GM23248 (cell line): ENCODE data around the gene ZNF384. TPM values are rescaled to one million over a fixed set of nuclear protein-coding genes. Genes with fewer than 3 reads are reported as not detected.

ENCODE experiments used
- DNase-seq: peaks from one replicate; pipeline ENCODE4 v3.0.0-alpha.2; 2015
- H2AFZ ChIP-seq: fragments of 200-600 bp; sonication (generic); 2 replicates; pipeline ENCODE4 v1.6.1; 2016; ENCODE audit warnings: antibody characterized with exemption
- H3F3A ChIP-seq: fragments of 200-600 bp; sonication (generic); 2 replicates; pipeline ENCODE4 v1.6.1; 2016; ENCODE audit warnings: mild to moderate bottlenecking, antibody characterized with exemption, mixed run types; ENCODE audit not compliant: insufficient read depth
- H3K27ac ChIP-seq: fragments of 200-600 bp; sonication (generic); 2 replicates; pipeline ENCODE4 v1.5.1; 2016; ENCODE audit warnings: mild to moderate bottlenecking
- H3K27me3 ChIP-seq: fragments of 200-600 bp; sonication (generic); replicated peaks from 2 replicates; pipeline ENCODE4 v1.6.1; 2016; ENCODE audit warnings: mild to moderate bottlenecking; ENCODE audit not compliant: insufficient read depth
- H3K36me3 ChIP-seq: fragments of 200-600 bp; sonication (generic); 2 replicates; pipeline ENCODE4 v1.6.1; 2016; ENCODE audit warnings: low read depth, mild to moderate bottlenecking
- H3K4me1 ChIP-seq: fragments of 200-600 bp; sonication (generic); 2 replicates; pipeline ENCODE4 v1.6.1; 2016; ENCODE audit warnings: mild to moderate bottlenecking; ENCODE audit not compliant: insufficient read depth
- H3K4me2 ChIP-seq: fragments of 200-600 bp; sonication (generic); one replicate; pipeline ENCODE4 v1.6.1; 2016; ENCODE audit warnings: mild to moderate bottlenecking; ENCODE audit not compliant: unreplicated experiment
- H3K4me3 ChIP-seq: fragments of 200-600 bp; sonication (generic); 2 replicates; pipeline ENCODE4 v1.5.1; 2016; ENCODE audit warnings: mild to moderate bottlenecking
- H3K79me2 ChIP-seq: fragments of 200-600 bp; sonication (generic); 2 replicates; pipeline ENCODE4 v1.6.1; 2016; ENCODE audit warnings: mild to moderate bottlenecking; ENCODE audit not compliant: insufficient read depth
- H3K9ac ChIP-seq: fragments of 200-600 bp; sonication (generic); 2 replicates; pipeline ENCODE4 v1.6.1; 2016; ENCODE audit warnings: mild to moderate bottlenecking
- H3K9me2 ChIP-seq: fragments of 200-600 bp; sonication (generic); 2 replicates; pipeline ENCODE4 v1.6.1; 2016; ENCODE audit warnings: mixed run types, mild to moderate bottlenecking, moderate library complexity; ENCODE audit not compliant: insufficient read depth
- H3K9me3 ChIP-seq: fragments of 200-600 bp; sonication (generic); one replicate; pipeline ENCODE4 v1.6.1; 2017; ENCODE audit warnings: low read depth
- H4K20me1 ChIP-seq: fragments of 200-600 bp; sonication (generic); 2 replicates; pipeline ENCODE4 v1.6.0; 2016; ENCODE audit not compliant: insufficient read depth
- EZH2 ChIP-seq: fragments of 200-600 bp; sonication (generic); IDR thresholded peaks from 2 replicates; pipeline ENCODE4 v1.6.1; 2018; ENCODE audit warnings: antibody characterized with exemption, mild to moderate bottlenecking; ENCODE audit not compliant: insufficient read depth, poor library complexity, severe bottlenecking
- EZH2phosphoT487 ChIP-seq: fragments of 200-600 bp; sonication (generic); IDR thresholded peaks from 2 replicates; pipeline ENCODE4 v1.6.1; 2018; ENCODE audit warnings: antibody characterized with exemption, moderate library complexity, mild to moderate bottlenecking, low read depth; ENCODE audit not compliant: insufficient read depth
- WGBS, 2 experiments: methylation state at CpG; one replicate each; pipeline ENCODE4 v1.1.6; 2015 to 2017; ENCODE audit warnings: low lambda C conversion rate in 2 of 2, low coverage in 1 of 2; ENCODE audit errors: missing lambda C conversion rate in 2 of 2; 5-methylcytosine and 5-hydroxymethylcytosine counted together
- in situ Hi-C: fragments of 300-500 bp; cut with MboI; formaldehyde crosslinking; loops from 2 replicates; pipeline ENCODE4 v1.15.0; 2020
- polyA plus RNA-seq: library from polyadenylated mRNA; unstranded; fragments of >200 nt; fragmentation: Nextera tagmentation; extraction: Ambion mirVana; gene quantifications from 2 replicates; pipeline ENCODE4 v1.2.1, GENCODE V29; 2016
- total RNA-seq: library from RNA; depleted of rRNA; stranded (reverse); fragments of >200 nt; shearing (Covaris generic); gene quantifications from 2 replicates; pipeline ENCODE4 v1.2.3, GENCODE V29; 2014

ZNF384 gene
- total and polyA plus RNA-seq, 2 experiments from 2014 or later = 26.0 to 26.2 TPM

DNA sequence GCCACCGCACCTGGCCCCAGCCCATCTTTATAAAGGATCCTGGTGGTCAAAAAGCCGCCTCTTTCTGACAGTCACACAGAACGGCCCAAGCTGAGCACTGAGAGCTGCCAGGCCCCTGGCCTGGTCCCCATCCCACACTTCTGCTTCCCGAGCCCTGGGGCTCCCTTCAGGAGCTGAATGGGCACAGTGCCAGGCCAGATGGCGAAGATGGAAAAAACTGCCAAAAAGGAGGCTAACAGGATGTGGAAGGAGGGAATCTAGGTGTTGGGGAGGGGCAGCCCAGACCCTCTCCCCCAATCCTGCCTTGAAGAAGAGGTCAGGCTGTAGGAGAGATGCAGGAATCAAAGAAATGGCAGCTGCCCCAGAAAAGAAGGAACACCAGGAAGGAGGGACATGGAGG is 58.4 kb downstream of the ZNF384 start:
- Histone ChIP-seq H3K27ac (no peak overlapping the region), H3K27me3 (no peaks in the 10 kb centered on the region), H3K9ac (no peak overlapping the region), H3K9me2 (no peaks in the 10 kb centered on the region), H3K4me2 (no peak overlapping the region), H3K79me2 (no peaks in the 10 kb centered on the region), H4K20me1 (no peaks in the 10 kb centered on the region), H3K4me3 (no peak overlapping the region), H3K36me3 (no peaks in the 10 kb centered on the region), H3K9me3 (no peaks in the 10 kb centered on the region), H3F3A (no peaks in the 10 kb centered on the region), H2AFZ (no peak overlapping the region), H3K4me1 (peaks cover 2% of the 10 kb centered on the region; the same call in 1 of the 2 replicates)
- TF ChIP-seq EZH2 (no peak), EZH2phosphoT487 (no peak)
- DNase-seq = no peak
- in situ Hi-C loops = no loop called here
- 34 to 36% methylated on average over 5 of the region's 5 CpGs for WGBS, 2 experiments

DNA sequence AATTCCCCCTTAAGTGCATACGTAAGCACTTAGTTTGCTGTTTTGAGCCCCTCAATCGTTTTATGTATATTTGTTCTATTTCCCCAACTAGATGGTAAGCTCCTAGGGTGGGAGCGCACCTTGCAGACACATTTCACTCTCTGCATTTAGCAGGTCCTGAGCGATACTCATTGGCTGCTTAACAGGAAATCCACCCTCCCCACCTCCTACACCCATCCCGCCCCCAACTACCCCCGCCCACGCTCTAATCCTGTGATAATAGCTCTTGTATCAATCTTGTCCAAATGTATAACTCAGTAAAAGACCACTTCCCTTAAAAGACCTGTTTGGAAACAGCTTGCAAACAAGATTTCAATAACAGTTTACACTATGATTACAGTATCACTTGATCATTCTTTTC is 61.6 kb downstream of the ZNF384 start:
- H3K4me3 ChIP-seq = no peak overlapping the region
- WGBS, 2 experiments = 66 to 69% methylated on average over 5 to 7 of the region's 7 CpGs

DNA sequence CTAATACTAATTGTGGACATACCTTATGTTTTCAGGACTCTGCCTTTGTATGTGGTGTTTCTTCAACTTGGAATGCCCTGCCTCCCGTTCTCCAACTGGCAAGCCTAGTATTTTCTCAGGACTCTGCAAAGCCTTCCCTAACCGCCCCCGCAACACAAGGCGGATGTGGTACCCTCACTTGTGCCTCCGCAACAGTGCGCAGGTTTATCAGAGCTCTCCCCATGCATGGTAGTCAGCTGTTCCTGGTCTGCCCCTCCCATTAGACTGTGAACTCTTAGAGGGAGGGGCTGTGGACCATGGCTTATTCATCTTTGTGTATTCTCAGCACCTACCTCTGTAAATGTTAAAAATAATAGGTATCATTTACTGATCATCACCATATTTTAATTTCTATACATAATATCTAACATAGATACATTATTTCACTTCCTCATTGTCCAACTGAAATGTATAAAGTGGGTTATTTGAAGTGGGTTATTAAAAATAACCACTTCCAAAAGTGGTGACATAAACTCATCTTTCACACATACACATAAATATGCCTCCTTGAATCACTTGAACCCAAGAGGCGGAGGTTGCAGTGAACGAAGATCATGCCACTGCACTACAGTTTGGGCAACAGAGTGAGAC is 62.4 kb downstream of the ZNF384 start:
- H3K27me3 ChIP-seq = no peaks in the 10 kb centered on the region
- in situ Hi-C loops = no loop called here
- H3K4me2 ChIP-seq = no peak overlapping the region
- TF ChIP-seq EZH2 (no peak), EZH2phosphoT487 (no peak)
- H3K36me3 ChIP-seq = no peaks in the 10 kb centered on the region
- no peaks in the 10 kb centered on the region for H3F3A ChIP-seq
- no peak for DNase-seq
- no peak overlapping the region for H3K27ac ChIP-seq
- H2AFZ ChIP-seq = no peak overlapping the region
- H3K9me2 ChIP-seq = no peaks in the 10 kb centered on the region
- no peaks in the 10 kb centered on the region for H3K79me2 ChIP-seq
- no peaks in the 10 kb centered on the region for H4K20me1 ChIP-seq
- no peak overlapping the region for H3K4me3 ChIP-seq
- no peaks in the 10 kb centered on the region for H3K9me3 ChIP-seq
- no peak overlapping the region for H3K9ac ChIP-seq
- H3K4me1 ChIP-seq = no peaks in the 10 kb centered on the region
- 54 to 57% methylated on average over 8 of the region's 8 CpGs for WGBS, 2 experiments

More for the DNA sequence above, 61.6 kb downstream of the ZNF384 start:
- Histone ChIP-seq H3K4me2 (no peak overlapping the region), H4K20me1 (no peaks in the 10 kb centered on the region), H3K9me3 (no peaks in the 10 kb centered on the region), H3K9ac (no peak overlapping the region), H3K4me1 (no peaks in the 10 kb centered on the region), H3K27ac (no peak overlapping the region), H3K36me3 (no peaks in the 10 kb centered on the region), H3K27me3 (no peaks in the 10 kb centered on the region), H3K79me2 (no peaks in the 10 kb centered on the region), H2AFZ (no peak overlapping the region), H3K9me2 (no peaks in the 10 kb centered on the region), H3F3A (no peaks in the 10 kb centered on the region)
- no peak for TF ChIP-seq EZH2phosphoT487
- TF ChIP-seq EZH2 = no peak
- in situ Hi-C loops = no loop called here
- no peak for DNase-seq

DNA sequence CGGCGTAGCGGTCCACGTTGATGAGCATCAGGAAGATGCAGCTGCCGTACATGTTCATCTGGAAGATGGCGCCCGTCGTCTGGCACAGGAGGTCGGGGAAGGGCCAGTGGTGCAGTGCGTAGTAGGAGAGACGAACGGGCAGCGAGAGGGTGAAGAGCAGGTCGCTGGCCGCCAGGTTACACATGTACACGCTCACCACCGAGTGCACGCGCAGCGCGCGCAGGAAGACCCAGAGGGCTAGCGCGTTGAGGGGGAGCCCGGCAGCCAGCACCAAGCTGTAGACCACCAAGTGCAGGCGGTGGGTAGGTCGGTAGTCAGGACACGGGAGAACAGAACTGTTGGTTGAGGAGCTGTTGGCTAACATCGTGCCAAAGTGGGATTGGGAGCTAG is 68.3 kb downstream of the ZNF384 start:
- Histone ChIP-seq H3K4me2 (no peak overlapping the region), H3K79me2 (no peaks in the 10 kb centered on the region), H3K9me2 (no peaks in the 10 kb centered on the region), H3K4me3 (peak overlapping the region; percentile 61), H3K27me3 (no peaks in the 10 kb centered on the region), H3K36me3 (no peaks in the 10 kb centered on the region), H4K20me1 (no peaks in the 10 kb centered on the region), H2AFZ (peak overlapping the region; percentile 91), H3K9me3 (no peaks in the 10 kb centered on the region), H3K9ac (no peak overlapping the region), H3K4me1 (no peaks in the 10 kb centered on the region), H3K27ac (no peak overlapping the region), H3F3A (peaks cover 5% of the 10 kb centered on the region; the same call in 1 of the 2 replicates)
- 69 to 73% methylated on average over 29 of the region's 29 CpGs for whole genome bisulfite sequencing, 2 experiments
- TF ChIP-seq EZH2 = no peak
- TF ChIP-seq EZH2phosphoT487 = no peak
- in situ Hi-C loops = no loop called here
- no peak for DNase-seq
